Measurements from ENCODE around the gene L3MBTL3.

The L3MBTL3 gene

DNA sequence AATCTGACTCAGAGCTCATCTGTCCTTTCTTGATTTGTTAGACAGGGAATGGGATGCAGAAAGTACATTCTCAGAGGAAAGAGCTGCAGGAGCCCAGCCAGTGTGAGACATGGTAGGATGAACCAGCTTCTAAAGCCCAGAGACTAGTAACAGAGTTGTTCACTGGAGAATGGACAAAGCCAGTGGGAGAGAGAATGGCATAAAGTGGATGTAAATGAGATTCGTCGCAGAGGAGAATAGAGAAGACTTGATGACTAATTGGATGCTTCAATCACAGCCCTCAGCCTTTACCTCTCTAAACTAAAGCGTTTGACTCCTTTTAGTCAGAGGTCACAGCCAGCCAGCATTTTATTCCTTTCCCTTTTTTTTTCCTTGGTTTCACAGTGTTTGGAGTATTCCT, 25.5 kb upstream of the L3MBTL3 start:
- TF ChIP-seq, protein P1, sequence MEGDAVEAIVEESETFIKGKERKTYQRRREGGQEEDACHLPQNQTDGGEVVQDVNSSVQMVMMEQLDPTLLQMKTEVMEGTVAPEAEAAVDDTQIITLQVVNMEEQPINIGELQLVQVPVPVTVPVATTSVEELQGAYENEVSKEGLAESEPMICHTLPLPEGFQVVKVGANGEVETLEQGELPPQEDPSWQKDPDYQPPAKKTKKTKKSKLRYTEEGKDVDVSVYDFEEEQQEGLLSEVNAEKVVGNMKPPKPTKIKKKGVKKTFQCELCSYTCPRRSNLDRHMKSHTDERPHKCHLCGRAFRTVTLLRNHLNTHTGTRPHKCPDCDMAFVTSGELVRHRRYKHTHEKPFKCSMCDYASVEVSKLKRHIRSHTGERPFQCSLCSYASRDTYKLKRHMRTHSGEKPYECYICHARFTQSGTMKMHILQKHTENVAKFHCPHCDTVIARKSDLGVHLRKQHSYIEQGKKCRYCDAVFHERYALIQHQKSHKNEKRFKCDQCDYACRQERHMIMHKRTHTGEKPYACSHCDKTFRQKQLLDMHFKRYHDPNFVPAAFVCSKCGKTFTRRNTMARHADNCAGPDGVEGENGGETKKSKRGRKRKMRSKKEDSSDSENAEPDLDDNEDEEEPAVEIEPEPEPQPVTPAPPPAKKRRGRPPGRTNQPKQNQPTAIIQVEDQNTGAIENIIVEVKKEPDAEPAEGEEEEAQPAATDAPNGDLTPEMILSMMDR (conservative IDR thresholded peaks at IDR 0.05; ENCODE audit: low read depth, low read length), result no peak
- DNase-seq (ENCODE audit: low read depth), result no peak

DNA sequence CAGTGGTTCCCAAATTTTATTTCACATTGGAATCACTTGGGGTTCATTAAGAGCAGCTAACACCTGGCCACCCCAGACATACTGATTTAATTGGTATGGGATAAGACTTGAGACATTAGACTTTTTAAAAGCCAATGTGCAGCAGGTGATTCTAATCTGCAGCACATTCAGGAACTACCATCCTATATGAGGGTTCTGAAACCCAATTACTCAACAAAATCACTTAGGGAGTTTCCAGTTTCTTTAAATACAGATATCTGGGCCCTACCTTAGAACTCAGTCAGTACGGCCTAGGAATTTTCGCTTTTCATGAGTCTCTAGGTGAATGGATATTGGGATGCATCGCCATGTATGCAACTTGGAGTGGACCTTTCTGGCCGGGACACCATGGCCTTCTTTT, 24.0 kb upstream of the L3MBTL3 start:
- no peak for DNase-seq (ENCODE audit: low read depth)
- TF ChIP-seq, protein P1 (conservative IDR thresholded peaks at IDR 0.05; ENCODE audit: low read depth, low read length), result no peak
- no peak overlapping the region for H3K4me3 ChIP-seq (ENCODE audit: low read length)

More for the DNA sequence above, 25.5 kb upstream of the L3MBTL3 start:
- no peak overlapping the region for H3K4me3 ChIP-seq (ENCODE audit: low read length)

DNA sequence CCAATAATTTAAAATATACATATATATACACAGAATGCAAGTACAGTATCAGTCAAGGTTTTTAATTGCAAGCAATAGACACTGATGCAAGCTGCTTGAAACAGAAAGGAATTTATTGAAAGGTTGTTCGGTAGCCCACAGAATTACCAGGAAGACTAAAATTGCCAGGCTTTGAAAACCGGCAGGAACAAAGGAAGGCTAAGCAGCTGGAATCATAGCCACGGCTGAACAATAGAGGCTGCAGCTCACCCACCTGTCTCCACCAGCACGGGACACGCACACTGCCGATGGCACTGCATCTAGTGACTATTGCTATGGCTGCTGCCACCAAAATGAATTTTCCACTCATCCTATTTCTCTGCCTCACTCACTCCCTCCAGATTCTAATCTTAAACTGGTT, 22.0 kb upstream of the L3MBTL3 start:
- TF ChIP-seq, protein P1 (conservative IDR thresholded peaks at IDR 0.05; ENCODE audit: low read depth, low read length), result no peak
- no peak for DNase-seq (ENCODE audit: low read depth)
- no peak overlapping the region for H3K4me3 ChIP-seq (ENCODE audit: low read length)

DNA sequence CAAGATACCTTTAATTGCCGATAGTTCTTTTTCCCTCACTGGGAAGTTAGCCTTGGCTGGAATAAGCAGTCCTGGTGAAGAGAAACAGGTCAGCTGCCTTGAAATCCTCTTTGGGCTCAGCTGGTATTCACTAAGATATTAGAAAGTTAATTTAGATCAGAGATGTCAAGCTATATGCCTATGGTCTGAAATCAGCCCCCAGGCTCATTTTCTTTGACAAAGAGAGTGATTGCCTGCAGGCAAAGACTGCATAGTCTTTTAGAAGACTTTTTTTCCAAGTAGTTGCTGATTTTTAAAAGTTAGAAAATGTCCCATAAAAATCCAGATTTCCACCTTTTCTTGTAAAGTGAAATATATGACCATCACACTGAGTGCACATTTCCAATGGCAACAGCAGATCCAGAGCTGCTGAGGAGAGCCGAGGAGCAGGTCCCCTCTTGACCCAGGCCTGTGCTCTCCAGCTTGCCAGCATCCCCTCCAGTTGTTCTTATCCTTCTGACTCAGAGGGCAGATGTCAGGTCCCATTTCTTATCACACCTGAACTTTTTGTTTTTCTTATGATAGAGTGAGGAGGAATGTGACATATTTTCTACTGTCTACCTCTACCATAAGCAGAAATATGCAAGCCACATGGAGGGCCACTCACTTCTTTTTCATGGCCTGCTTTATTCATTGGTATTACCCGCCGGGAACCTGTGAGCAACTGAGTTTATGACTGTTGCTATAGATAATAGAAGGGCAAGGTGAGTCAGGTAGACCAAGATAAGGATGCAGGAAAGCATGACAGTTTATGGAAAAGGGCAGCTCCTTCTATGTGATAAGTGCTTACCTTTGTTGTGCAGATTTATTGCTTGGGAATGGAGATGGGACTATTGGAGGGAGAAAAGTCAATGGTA, 17.6 kb upstream of the L3MBTL3 start:
- TF ChIP-seq, protein P1 (conservative IDR thresholded peaks at IDR 0.05; ENCODE audit: low read depth, low read length), result no peak
- H3K4me3 ChIP-seq (ENCODE audit: low read length), result no peak overlapping the region
- DNase-seq (ENCODE audit: low read depth), result no peak

DNA sequence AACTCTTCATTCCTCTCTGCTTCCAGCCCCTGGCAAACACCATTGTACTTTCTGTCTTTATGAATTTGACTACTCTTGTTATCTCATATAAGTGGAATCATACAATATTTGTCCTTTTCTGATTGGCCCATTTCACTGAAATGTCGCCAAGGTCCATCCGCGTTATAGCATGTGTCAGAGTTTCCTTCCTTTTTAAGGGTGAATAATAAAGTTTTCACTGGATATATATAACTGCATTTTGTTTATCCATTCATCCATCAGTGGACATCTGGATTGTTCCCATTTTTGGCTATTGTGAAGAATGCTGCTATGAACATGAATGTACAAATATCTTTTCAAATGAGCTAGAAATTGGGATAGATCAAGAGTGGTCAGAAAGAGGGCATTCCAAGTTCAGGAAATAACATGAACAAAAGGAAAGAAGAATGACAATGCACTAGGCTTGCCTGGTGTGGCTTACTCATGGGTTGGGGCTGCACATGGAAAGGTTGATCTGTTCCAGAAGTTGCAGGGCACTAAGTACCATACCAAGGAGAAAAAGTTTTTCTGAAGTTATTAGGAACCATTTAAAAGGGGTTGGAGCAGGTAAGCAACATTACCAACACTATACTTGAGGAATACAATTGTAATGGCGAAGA, 10.0 kb upstream of the L3MBTL3 start:
- no peak overlapping the region for H3K4me3 ChIP-seq (ENCODE audit: low read length)
- TF ChIP-seq, protein P1 (conservative IDR thresholded peaks at IDR 0.05; ENCODE audit: low read depth, low read length), result no peak
- DNase-seq (ENCODE audit: low read depth), result no peak

DNA sequence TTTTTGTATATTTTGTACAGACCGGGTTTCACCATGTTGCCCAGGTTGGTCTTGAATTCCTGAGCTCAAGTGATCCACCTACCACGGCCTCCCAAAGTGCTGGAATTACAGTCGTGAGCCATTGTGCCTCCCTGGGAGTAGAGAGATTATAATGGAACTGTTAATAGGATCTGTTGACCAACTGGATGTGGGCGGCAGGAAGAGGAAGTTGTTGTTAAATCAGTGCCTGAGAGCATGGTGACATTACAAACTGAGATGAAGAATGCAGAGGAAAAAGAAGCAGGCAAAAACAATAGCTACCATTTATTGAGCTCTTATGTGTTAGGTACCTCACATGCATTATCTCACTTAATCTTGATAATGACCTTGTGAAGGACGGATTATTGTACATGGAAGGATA, 9.2 kb upstream of the L3MBTL3 start:
- DNase-seq (ENCODE audit: low read depth), result no peak
- TF ChIP-seq, protein P1 (conservative IDR thresholded peaks at IDR 0.05; ENCODE audit: low read depth, low read length), result no peak

More for the DNA sequence above, 9.2 kb upstream of the L3MBTL3 start:
- no peak overlapping the region for H3K4me3 ChIP-seq (ENCODE audit: low read length)
